Measurements from ENCODE around the gene C1QTNF8.

The C1QTNF8 gene

GRCh38 chr16:1095450-1096168 lies 435 bp downstream of the C1QTNF8 start:
- H4K20me1 ChIP-seq (ENCODE audit: insufficient read depth, low read length), result no peaks in the 10 kb centered on the region
- H3K27me3 ChIP-seq (replicated peaks; ENCODE audit: insufficient read depth, low read length), result peaks cover 47% of the 10 kb centered on the region
- no peaks in the 10 kb centered on the region for H3K9me3 ChIP-seq (replicated peaks; ENCODE audit: insufficient read depth, low read length)
- no peak overlapping the region for H3K9ac ChIP-seq (ENCODE audit: low read length)
- no peaks in the 10 kb centered on the region for H3F3A ChIP-seq (ENCODE audit: insufficient read depth, low read length)
- H2AFZ ChIP-seq (ENCODE audit: low read length), result no peak overlapping the region
- DNase-seq, result no peak
- no peak overlapping the region for H3K4me3 ChIP-seq (ENCODE audit: low read length)
- no peak overlapping the region for H3K4me2 ChIP-seq (ENCODE audit: low read depth, low read length)
- no peaks in the 10 kb centered on the region for H3K36me3 ChIP-seq (replicated peaks; ENCODE audit: insufficient read depth, low read length)
- no peaks in the 10 kb centered on the region for H3K4me1 ChIP-seq (ENCODE audit: low read length)
- TF ChIP-seq EZH2 (optimal IDR thresholded peaks at IDR 0.05; ENCODE audit: low read depth, low read length) (no peak), CTCF (IDR thresholded peaks at IDR 0.05; ENCODE audit: low read length) (no peak), EZH2phosphoT487 (IDR thresholded peaks at IDR 0.05; ENCODE audit: low read length) (no peak)
- no peaks in the 10 kb centered on the region for H3K79me2 ChIP-seq (ENCODE audit: low read length)
- H3K9me2 ChIP-seq (replicated peaks; ENCODE audit: insufficient read depth, low read length), result no peaks in the 10 kb centered on the region
- H3K27ac ChIP-seq (ENCODE audit: low read length), result no peak overlapping the region

- Histone ChIP-seq H4K20me1 (ENCODE audit: insufficient read depth, low read length) (no peaks in the 10 kb centered on the region), H3K9ac (ENCODE audit: low read length) (no peak overlapping the region), H3K9me2 (replicated peaks; ENCODE audit: insufficient read depth, low read length) (no peaks in the 10 kb centered on the region), H3K4me1 (ENCODE audit: low read length) (no peaks in the 10 kb centered on the region), H3K9me3 (replicated peaks; ENCODE audit: insufficient read depth, low read length) (no peaks in the 10 kb centered on the region), H3K36me3 (replicated peaks; ENCODE audit: insufficient read depth, low read length) (no peaks in the 10 kb centered on the region), H3K4me2 (ENCODE audit: low read depth, low read length) (no peak overlapping the region), H3K79me2 (ENCODE audit: low read length) (no peaks in the 10 kb centered on the region), H3K27me3 (replicated peaks; ENCODE audit: insufficient read depth, low read length) (peaks cover 52% of the 10 kb centered on the region), H3K4me3 (ENCODE audit: low read length) (no peak overlapping the region), H2AFZ (ENCODE audit: low read length) (no peak overlapping the region), H3F3A (ENCODE audit: insufficient read depth, low read length) (no peaks in the 10 kb centered on the region), H3K27ac (ENCODE audit: low read length) (no peak overlapping the region)
- no peak for DNase-seq
- TF ChIP-seq EZH2phosphoT487 (IDR thresholded peaks at IDR 0.05; ENCODE audit: low read length) (no peak), CTCF (IDR thresholded peaks at IDR 0.05; ENCODE audit: low read length) (no peak), EZH2 (optimal IDR thresholded peaks at IDR 0.05; ENCODE audit: low read depth, low read length) (no peak)
These were observed 1.2 kb downstream of the C1QTNF8 start for GRCh38 chr16:1094601-1095449.

GRCh38 chr16:1094124-1094479 lies 1.9 kb downstream of the C1QTNF8 start:
- Histone ChIP-seq H2AFZ (ENCODE audit: low read length) (no peak overlapping the region), H3K9ac (ENCODE audit: low read length) (no peak overlapping the region), H4K20me1 (ENCODE audit: insufficient read depth, low read length) (no peaks in the 10 kb centered on the region), H3K9me3 (replicated peaks; ENCODE audit: insufficient read depth, low read length) (no peaks in the 10 kb centered on the region), H3K79me2 (ENCODE audit: low read length) (no peaks in the 10 kb centered on the region), H3K4me3 (ENCODE audit: low read length) (no peak overlapping the region), H3K9me2 (replicated peaks; ENCODE audit: insufficient read depth, low read length) (no peaks in the 10 kb centered on the region), H3F3A (ENCODE audit: insufficient read depth, low read length) (no peaks in the 10 kb centered on the region), H3K4me2 (ENCODE audit: low read depth, low read length) (no peak overlapping the region), H3K27me3 (replicated peaks; ENCODE audit: insufficient read depth, low read length) (peaks cover 49% of the 10 kb centered on the region), H3K36me3 (replicated peaks; ENCODE audit: insufficient read depth, low read length) (no peaks in the 10 kb centered on the region), H3K4me1 (ENCODE audit: low read length) (no peaks in the 10 kb centered on the region), H3K27ac (ENCODE audit: low read length) (no peak overlapping the region)
- TF ChIP-seq EZH2 (optimal IDR thresholded peaks at IDR 0.05; ENCODE audit: low read depth, low read length) (no peak), CTCF (IDR thresholded peaks at IDR 0.05; ENCODE audit: low read length) (no peak), EZH2phosphoT487 (IDR thresholded peaks at IDR 0.05; ENCODE audit: low read length) (no peak)
- DNase-seq, result no peak
